Measurements from ENCODE around the gene LIPJ. TPM values are rescaled to one million over a fixed set of nuclear protein-coding genes. Genes with fewer than 3 reads are reported as not detected.

LIPJ gene
- total RNA-seq, 1 donor from 2014 or later: 0.05 TPM

DNA sequence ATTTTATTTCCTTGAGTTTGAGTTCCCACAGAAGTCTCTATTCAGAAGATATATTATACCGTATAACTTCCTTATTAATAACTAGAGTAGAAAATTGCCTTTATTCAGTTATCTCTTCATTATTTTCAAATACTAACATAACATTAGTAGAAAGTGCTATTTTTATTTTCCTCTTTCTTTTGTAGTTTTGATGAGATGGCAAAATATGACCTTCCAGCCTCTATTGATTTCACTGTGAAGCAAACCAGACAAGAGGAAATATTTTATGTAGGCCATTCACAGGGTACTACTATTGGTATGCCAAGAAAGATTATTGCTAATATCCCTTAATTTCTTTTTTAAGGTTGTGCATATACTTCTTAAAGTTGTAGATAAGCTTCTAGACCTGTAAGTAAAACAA, 7.9 kb downstream of the LIPJ start:
- DNase-seq (ENCODE audit: low read depth): no peak

DNA sequence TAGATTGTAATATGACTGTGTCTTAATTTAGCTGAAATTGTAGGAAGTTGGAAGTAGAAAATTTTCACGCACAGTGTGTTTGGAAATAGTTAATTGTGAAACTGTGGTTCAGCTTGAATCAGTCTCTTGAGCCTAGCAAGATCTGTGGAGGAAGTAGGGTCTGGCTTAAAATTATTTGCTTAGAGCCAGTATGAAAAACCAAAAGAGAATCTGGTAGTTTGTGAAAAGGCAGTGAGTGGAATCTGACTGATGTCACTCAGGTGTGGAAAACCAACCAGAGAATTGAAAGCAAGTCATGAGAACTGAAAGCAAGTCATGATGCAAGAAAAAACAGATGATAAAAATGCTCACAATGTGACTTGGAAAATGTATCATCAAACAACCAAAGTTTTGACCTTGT, 11.5 kb downstream of the LIPJ start:
- peak; percentile 22 for DNase-seq (ENCODE audit: low read depth)

DNA sequence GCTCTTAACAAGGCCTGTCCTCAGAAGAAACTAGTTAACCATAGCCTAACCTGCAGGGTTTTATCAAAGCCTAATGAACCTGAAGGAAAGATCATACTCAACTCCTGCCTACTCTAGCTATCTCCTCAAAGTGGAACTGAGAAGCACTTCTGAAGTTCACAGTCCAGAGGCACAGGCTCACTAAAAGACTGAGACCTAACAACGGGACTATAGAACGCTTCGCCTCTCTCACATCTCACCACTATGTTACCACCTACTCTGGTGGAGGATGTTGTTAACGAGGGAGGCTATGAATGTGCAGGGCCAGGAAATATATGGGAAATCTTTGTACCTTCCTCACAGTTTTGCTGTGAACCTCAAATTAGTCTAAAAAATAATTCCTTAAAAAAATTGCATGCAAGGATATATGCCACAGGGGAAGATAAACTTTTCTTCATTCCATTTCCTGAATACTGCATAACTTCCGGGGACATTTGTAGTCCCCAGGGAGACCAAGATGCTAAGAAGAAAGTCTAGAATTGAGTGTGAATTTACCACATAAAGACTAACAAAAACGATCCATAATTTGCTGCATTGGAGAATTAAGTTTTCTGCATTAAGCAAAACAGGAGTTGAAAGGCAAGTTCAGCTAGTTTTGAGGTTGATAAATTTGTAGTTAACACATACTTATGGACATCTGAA, 21.6 kb downstream of the LIPJ start:
- no peak for DNase-seq (ENCODE audit: low read depth)

DNA sequence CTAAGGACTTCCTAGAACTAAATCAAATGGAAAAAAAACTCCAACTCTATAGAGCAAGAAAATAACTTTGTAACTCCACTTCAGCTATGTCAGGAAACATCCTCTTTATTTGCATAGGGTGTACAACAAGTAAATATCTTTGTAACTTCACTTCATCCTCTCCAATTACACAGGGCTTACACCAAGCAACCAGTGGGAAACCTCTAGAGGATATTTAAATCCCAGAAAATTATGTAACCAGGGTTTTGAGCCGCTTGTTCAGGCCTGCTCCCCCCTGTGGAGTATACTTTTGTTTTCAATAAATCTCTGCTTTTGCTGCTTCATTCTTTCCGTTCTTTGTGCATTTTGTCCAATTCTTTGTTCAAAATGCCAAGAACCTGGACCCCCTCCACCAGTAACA, 22.2 kb downstream of the LIPJ start:
- DNase-seq (ENCODE audit: low read depth): no peak

DNA sequence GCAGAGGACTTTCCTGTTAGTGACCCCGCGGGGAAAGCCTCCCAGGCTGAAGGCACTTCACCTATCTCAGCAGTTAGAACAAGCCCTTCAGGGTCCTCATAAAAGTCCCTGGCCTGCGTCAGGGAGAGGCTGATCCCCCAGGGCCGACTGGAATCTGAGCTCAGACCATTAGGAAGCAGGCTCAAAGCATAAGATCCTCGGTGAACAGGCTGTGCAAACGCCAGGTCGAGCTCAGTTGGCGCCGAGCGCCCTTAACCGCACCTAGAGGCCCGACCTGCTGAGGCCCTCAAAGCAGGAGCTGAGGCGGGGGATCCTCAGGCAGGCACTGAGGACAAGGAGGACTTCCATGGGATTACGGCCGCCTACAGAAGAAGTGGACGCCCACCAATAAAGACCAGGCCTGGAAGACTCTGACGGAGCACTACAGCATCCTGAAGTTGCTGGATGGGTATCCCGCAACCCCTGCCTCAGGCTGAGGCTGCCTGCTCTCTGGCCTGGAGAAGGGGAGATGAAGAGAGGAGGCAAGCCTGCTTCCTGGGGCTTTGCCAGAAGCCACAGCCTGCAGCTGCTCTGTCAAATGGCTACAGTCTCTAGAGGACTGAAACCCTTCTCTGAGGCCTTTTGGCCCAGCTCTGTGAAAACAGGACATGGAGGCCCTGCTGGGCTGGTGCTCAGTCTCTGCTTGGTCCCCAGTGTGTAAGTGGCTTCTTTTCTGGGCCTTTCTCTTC, 29.9 kb downstream of the LIPJ start:
- no peak for DNase-seq (ENCODE audit: low read depth)

DNA sequence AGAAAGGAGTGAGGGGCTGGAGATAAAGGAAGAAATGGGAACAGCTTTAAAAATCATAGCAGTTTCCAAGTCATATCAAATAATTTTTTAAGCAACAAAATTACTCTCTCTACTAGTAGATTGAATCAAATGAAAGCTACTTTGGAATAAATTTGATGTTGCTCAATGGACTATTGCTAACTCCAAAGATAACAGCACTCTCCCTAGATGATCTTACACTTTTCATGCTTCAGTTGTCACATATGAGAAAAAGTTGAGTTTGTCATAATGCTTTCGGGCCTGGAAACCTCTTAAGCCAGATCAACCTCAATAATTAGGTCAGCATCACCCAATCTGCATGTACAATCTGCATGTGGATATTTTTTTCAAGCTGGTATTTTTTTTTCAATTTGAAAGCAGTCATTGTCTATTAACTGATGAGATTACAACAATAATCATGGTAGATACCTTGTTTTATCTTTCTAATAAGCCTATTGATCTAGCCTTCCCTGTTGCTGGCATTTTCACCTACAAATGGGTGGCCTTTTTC, 31.3 kb downstream of the LIPJ start:
- DNase-seq (ENCODE audit: low read depth): no peak

DNA sequence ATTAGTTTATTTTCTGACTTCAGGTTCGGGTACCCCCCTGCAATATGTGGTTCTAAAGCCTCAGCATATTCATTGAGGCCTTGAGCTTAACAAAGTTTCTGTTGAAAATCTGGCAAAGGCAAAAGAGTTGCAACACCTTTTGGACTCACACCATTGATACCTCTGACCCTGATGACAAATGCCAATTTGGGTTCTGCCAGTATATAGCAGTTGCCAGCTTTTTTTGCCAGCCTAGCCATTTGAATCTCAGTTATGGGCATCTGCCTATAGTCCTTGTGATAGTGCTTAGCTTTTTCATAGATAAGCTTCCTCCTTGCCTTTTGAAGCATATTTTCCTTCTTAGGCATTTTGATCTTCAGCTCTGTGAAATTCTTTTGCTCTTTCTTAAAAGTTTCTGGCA, 31.9 kb downstream of the LIPJ start:
- no peak for DNase-seq (ENCODE audit: low read depth)

DNA sequence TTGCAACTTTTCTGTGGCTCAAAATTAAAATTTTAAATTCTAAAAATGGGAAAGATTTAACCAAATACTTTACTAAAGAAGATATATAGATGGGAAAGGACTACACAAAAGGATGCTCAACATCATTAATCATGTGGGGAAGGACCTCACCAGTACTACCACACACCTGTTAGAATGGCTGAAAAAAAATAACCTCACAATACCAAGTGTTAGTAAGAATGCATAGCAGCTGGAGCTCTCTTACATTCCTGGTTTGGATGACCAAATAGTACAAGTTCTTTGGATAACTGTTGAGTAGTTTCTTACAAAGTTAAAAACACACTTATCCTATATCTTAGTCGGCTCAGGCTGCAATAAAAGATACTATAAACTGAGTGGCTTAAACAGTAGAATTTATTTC, 33.9 kb downstream of the LIPJ start:
- no peak for DNase-seq (ENCODE audit: low read depth)

DNA sequence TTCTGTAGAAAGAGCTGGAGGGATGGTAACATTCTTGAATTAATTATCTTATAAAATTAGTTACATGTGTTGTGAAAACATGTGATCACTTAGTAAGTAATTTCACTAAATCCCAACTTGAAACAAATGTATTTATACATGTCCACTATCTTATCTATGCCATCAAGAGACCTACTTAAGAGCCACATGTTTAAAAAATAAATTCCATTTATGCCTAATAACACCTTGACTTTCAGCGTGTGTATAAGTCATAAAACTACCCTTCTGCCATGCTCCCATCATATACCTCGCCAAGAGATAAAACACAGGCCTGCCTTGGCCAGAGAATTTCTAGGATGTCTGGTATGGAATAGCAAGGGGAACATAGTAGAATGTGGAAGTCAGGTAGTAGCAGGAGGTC, 37.3 kb downstream of the LIPJ start:
- no peak for DNase-seq (ENCODE audit: low read depth)

DNA sequence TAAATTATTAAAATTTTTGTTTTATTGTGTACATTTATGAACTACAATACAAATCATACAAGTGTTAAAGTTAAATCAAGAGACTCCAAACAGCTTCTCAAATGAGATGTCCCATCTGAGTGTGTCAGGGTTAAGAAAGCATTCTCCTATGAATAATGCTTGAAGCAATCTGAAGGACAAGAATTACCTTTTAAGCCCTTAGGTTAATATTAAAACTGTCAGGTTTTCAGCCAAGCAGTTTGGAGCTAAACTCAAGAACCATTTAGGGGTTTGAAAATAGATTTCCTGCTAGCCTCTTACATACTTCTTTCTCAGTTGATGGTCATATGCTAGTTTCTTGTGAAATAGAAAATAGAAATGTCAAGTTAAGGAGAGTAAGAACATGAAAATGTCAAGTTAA, 38.3 kb downstream of the LIPJ start:
- DNase-seq (ENCODE audit: low read depth): peak; percentile 76

DNA sequence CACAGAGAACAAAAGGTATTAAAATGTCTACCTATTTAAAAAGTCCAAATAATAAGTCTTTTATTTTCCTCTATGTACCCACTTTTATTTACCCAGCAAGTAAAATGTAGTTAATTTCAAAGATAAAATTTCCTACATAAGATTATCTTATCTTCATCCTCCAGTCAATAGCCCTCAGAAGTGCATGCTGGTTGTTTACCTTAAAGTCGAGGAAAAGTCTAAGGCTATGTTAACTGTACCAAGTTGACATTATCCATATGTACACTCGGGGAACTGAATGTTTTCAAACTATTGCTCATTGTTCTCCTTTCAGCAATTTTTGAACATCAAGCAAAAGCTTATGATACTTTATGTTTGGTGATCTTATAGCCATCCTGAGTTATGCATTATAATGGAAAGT, 53.6 kb downstream of the LIPJ start:
- DNase-seq (ENCODE audit: low read depth): no peak

DNA sequence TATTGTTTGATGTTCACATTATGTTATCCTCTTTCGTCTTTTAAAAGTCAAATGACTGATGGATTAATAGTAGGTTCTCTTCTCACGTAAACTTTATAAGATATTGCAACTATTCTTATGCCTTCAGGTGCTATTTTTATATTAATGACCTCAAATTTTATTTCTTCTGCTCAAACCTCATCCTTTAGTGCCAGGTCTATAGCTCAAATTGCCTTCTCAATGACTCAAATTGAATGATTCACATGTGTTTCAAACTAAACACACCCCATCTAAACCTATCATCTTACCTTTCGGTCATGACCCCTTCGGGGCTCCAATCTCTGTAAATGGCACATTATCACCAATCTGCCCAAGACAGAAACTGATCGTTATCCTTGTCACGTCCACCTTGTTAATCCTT, 55.6 kb downstream of the LIPJ start:
- no peak for DNase-seq (ENCODE audit: low read depth)

DNA sequence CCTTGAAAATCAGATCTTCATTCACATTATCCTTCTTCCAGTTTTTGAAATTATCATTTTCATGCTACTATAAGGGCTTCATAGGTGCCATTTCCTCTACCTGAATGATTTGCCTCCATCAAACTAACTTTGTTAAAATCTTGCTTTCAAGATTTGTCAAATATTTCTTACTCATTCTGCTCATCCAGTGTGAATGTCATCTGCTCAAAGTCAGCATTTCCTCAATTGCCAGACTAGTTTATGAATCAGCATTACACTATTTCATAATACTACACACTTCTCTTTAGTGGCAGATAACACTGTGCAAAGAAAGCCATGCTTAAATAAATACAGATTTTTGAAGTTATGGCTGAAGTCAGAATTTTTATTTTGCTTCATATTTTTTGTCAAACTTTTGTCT, 56.4 kb downstream of the LIPJ start:
- DNase-seq (ENCODE audit: low read depth): peak; percentile 33

DNA sequence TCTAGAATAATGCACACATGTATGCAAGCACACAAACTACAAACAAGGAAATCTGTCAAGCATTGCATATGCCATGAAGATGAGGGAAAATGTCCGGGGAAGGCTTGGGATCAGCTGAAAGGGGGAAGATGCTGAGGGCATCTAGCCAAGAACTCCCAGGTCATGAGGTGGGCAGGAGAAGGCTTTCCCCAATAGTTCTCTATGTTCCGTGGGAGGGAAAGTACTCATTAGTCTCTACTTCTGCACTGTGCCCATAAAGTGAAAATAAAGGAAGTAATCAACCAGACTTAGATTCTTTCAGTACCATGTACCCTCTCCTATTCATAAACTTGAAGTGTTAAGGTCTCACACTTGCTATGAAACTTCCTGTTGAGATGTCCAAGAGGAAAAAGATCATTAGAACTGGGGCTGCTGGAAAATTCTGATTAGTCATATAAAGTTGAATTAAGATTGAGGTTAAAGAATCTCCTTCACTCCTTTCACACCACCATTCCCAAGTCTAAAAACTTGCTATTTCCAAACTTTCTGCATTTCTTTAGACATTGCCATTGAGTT, 60.6 kb downstream of the LIPJ start:
- DNase-seq (ENCODE audit: low read depth): no peak

DNA sequence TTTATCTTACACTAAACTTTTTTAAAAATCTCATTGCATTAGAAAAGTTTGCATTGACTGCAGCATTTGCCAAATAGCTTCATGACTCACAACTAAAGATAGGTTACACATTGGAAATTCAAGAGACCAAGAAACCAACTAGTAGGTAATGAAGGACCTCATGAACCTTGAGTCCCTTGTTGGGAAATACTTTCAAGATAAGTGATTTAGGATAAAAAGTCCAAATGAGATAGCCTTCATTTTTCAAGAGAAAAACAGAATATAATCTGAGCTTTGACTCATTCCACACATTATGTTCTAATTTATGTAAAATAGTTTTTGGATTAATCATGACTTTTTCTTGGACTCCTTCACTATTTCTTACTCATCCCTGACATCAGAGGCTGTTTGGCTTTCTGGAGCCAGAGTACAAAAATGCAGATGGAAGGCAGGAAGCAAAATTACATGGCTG, 64.6 kb downstream of the LIPJ start:
- peak; percentile 86 for DNase-seq (ENCODE audit: low read depth)

DNA sequence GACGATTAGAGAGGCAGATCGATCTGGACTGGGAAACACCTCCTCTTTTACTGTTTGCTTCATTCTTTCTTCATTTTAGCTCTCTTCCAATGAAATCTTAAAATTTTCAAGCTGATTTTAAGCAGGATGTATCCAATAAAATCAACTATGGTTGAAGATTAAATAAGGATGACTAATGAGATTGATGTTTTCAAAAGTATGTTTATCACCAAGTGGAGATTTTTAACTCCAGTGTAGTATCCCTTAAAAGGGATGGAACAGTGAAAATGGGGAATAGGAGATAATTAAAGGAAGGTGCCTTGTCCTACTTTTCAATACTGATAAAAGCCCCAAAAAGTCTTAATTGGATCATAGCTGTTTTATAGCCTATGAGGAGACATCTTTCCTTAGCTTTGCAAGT, 66.1 kb downstream of the LIPJ start:
- no peak for DNase-seq (ENCODE audit: low read depth)

Other genes starting within 250 kb of the LIPJ start
- gene RNLS, start 3.4 kb upstream of the LIPJ start, total RNA-seq: 16.0 and 27.7 TPM in 2 replicates
- gene LIPF, start 77.7 kb downstream of the LIPJ start, total RNA-seq: not detected in 2 replicates
- not detected in 2 replicates for gene LIPK, start 119.5 kb downstream of the LIPJ start, total RNA-seq
- not detected in 2 replicates for gene LIPN, start 173.3 kb downstream of the LIPJ start, total RNA-seq
- not detected in 2 replicates for gene LIPM, start 216.0 kb downstream of the LIPJ start, total RNA-seq